Measurements from ENCODE around the gene RNF5. TPM values are rescaled to one million over a fixed set of nuclear protein-coding genes. Genes with fewer than 3 reads are reported as not detected.
A peak's percentile ranks its signal among the peaks of the same experiment; 100 is the strongest.

The RNF5 gene
- total and polyA plus RNA-seq, 9 of the 15 experiments (the other 6 are each of a cell fraction or from before 2014, with no cell fraction given) = 62.2 to 245 (median 129) TPM

- TF ChIP-seq ZNF324 (CRISPR knock-in tag; IDR thresholded peaks at IDR 0.05) (no peak), HSF4 (CRISPR knock-in tag; IDR thresholded peaks at IDR 0.05; ENCODE audit: borderline replicate concordance) (no peak), CHD7 (IDR thresholded peaks at IDR 0.05; ENCODE audit: low read depth, low read length) (no peak), SMARCA5 (IDR thresholded peaks at IDR 0.05) (peak; percentile 77), ZNF668 (CRISPR knock-in tag; IDR thresholded peaks at IDR 0.05) (peak; percentile 77; the same call in 1 of the 2 replicates), TEAD2 (tag; IDR thresholded peaks at IDR 0.05) (peak; percentile 38; the same call in 1 of the 2 replicates), ZNF140 (CRISPR knock-in tag; IDR thresholded peaks at IDR 0.05) (no peak), ATF1 (CRISPR knock-in tag; IDR thresholded peaks at IDR 0.05) (no peak), ATF1 (tag; IDR thresholded peaks at IDR 0.05) (no peak), ZKSCAN1 (IDR thresholded peaks at IDR 0.05; ENCODE audit: low read depth, low read length) (peak; percentile 90), MYNN (IDR thresholded peaks at IDR 0.05) (no peak), MYNN (CRISPR knock-in tag; IDR thresholded peaks at IDR 0.05) (no peak)
- TF ChIP-seq, protein P1, sequence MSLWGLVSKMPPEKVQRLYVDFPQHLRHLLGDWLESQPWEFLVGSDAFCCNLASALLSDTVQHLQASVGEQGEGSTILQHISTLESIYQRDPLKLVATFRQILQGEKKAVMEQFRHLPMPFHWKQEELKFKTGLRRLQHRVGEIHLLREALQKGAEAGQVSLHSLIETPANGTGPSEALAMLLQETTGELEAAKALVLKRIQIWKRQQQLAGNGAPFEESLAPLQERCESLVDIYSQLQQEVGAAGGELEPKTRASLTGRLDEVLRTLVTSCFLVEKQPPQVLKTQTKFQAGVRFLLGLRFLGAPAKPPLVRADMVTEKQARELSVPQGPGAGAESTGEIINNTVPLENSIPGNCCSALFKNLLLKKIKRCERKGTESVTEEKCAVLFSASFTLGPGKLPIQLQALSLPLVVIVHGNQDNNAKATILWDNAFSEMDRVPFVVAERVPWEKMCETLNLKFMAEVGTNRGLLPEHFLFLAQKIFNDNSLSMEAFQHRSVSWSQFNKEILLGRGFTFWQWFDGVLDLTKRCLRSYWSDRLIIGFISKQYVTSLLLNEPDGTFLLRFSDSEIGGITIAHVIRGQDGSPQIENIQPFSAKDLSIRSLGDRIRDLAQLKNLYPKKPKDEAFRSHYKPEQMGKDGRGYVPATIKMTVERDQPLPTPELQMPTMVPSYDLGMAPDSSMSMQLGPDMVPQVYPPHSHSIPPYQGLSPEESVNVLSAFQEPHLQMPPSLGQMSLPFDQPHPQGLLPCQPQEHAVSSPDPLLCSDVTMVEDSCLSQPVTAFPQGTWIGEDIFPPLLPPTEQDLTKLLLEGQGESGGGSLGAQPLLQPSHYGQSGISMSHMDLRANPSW (CRISPR knock-in tag; IDR thresholded peaks at IDR 0.05) = no peak
- TF ChIP-seq, protein P2, sequence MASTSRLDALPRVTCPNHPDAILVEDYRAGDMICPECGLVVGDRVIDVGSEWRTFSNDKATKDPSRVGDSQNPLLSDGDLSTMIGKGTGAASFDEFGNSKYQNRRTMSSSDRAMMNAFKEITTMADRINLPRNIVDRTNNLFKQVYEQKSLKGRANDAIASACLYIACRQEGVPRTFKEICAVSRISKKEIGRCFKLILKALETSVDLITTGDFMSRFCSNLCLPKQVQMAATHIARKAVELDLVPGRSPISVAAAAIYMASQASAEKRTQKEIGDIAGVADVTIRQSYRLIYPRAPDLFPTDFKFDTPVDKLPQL (IDR thresholded peaks at IDR 0.05; ENCODE audit: extremely low read depth, insufficient read length) = no peak
Measured at GRCh38 chr6:32194825-32195651, 16.8 kb downstream of the RNF5 start (continued).

Measured in K562 (cell line).